Hepatocyte (in vitro differentiated cells): Measurements from ENCODE around the gene GPR75.

ENCODE experiments used
- EZH2 ChIP-seq: fragments of 200-600 bp; sonication (generic); IDR thresholded peaks from 2 replicates; pipeline ENCODE4 v1.6.1; 2016; ENCODE audit warnings: antibody characterized with exemption, mild to moderate bottlenecking, borderline replicate concordance
- TF ChIP-seq, protein P1 (sequence below): fragments of 200-600 bp; sonication (generic); IDR thresholded peaks from 2 replicates; pipeline ENCODE4 v1.5.1; 2016; ENCODE audit warnings: antibody characterized with exemption, mild to moderate bottlenecking; ENCODE audit not compliant: poor library complexity

DNA sequence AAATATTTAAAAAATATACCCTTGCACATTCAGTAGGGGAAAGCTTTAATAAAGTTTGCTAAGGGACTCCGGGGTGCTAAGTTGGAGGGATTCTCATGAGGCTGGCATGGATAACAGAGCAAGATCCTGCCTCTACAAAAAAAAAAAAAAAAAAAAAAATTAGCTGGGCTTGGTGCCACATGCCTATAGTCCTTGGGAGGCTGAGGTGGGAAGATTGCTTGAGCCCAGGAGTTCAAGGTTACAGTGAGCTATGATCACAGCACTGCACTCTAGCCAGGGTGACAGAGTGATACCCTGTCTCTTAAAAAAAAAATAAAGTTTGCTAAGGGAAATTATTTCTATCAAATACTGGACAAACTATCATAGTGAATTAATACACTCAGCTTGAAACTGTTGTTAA lies 17.3 kb upstream of the GPR75 start:
- TF ChIP-seq EZH2, result no peak
- TF ChIP-seq, protein P1, sequence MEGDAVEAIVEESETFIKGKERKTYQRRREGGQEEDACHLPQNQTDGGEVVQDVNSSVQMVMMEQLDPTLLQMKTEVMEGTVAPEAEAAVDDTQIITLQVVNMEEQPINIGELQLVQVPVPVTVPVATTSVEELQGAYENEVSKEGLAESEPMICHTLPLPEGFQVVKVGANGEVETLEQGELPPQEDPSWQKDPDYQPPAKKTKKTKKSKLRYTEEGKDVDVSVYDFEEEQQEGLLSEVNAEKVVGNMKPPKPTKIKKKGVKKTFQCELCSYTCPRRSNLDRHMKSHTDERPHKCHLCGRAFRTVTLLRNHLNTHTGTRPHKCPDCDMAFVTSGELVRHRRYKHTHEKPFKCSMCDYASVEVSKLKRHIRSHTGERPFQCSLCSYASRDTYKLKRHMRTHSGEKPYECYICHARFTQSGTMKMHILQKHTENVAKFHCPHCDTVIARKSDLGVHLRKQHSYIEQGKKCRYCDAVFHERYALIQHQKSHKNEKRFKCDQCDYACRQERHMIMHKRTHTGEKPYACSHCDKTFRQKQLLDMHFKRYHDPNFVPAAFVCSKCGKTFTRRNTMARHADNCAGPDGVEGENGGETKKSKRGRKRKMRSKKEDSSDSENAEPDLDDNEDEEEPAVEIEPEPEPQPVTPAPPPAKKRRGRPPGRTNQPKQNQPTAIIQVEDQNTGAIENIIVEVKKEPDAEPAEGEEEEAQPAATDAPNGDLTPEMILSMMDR, result no peak
